Keratinocyte (primary cell): ENCODE measurements around the gene BCL2L1. TPM values are rescaled to one million over a fixed set of nuclear protein-coding genes. Genes with fewer than 3 reads are reported as not detected.

Experiments
- DNase-seq: peaks from one replicate; pipeline ENCODE4 v3.0.0-alpha.2; 2011; ENCODE audit warnings: low read depth, missing footprints, low spot score
- FAIRE-seq: peaks from 2 replicates; lab custom pipeline; 2011; peaks lifted over from hg19 to GRCh38; lab: Jason Lieb, UNC
- H2AFZ ChIP-seq: 2 replicates; pipeline ENCODE4 v1.6.0; 2012; ENCODE audit warnings: low read length, control low read depth, inconsistent platforms; ENCODE audit not compliant: control insufficient read depth
- H3K27ac ChIP-seq: 2 replicates; pipeline ENCODE4 v1.5.1; 2011; ENCODE audit warnings: low read length; ENCODE audit not compliant: control insufficient read depth, insufficient read depth
- H3K27me3 ChIP-seq: 3 replicates; pipeline ENCODE4 v1.6.0; 2011; ENCODE audit warnings: low read length; ENCODE audit not compliant: control insufficient read depth, insufficient read depth; ENCODE audit errors: extremely low read depth
- H3K36me3 ChIP-seq, 2 experiments: 2 replicates in 1 of 2; 3 replicates in 1 of 2; pipeline ENCODE4 v1.5.1; 2011; ENCODE audit warnings: low read length in 2 of 2, mild to moderate bottlenecking in 1 of 2; ENCODE audit not compliant: control insufficient read depth in 2 of 2, insufficient read depth in 2 of 2; ENCODE audit errors: extremely low read depth in 1 of 2
- H3K4me1 ChIP-seq: 3 replicates; pipeline ENCODE4 v1.5.1; 2011; ENCODE audit warnings: low read length; ENCODE audit not compliant: control insufficient read depth, insufficient read depth; ENCODE audit errors: extremely low read depth
- H3K4me2 ChIP-seq: 3 replicates; pipeline ENCODE4 v1.6.0; 2011; ENCODE audit warnings: low read depth, low read length; ENCODE audit not compliant: control insufficient read depth, insufficient read depth; ENCODE audit errors: extremely low read depth
- H3K4me3 ChIP-seq, 3 experiments: fragments of 200-600 bp in 1 of 3; sonication (generic) in 1 of 3; 2 replicates in 2 of 3; 3 replicates in 1 of 3; pipeline ENCODE4 v1.5.1; 2011 to 2016; ENCODE audit warnings: low read length in 3 of 3, mild to moderate bottlenecking in 3 of 3, control low read depth in 2 of 3, inconsistent platforms in 1 of 3, low read depth in 1 of 3, mixed read lengths in 1 of 3, mixed run types in 1 of 3, moderate library complexity in 1 of 3; ENCODE audit not compliant: control insufficient read depth in 2 of 3, insufficient read depth in 2 of 3; ENCODE audit errors: extremely low read depth in 1 of 3
- H3K79me2 ChIP-seq: 2 replicates; pipeline ENCODE4 v1.6.0; 2012; ENCODE audit warnings: low read length; ENCODE audit not compliant: control insufficient read depth, insufficient read depth
- H3K9ac ChIP-seq: 3 replicates; pipeline ENCODE4 v1.6.0; 2011; ENCODE audit warnings: low read length; ENCODE audit not compliant: control insufficient read depth, insufficient read depth; ENCODE audit errors: extremely low read depth
- H3K9me1 ChIP-seq: 3 replicates; pipeline ENCODE4 v1.6.0; 2011; ENCODE audit warnings: low read length; ENCODE audit not compliant: control insufficient read depth, insufficient read depth; ENCODE audit errors: extremely low read depth
- H3K9me3 ChIP-seq: 2 replicates; pipeline ENCODE4 v1.5.1; 2012; ENCODE audit warnings: low read depth, low read length; ENCODE audit not compliant: control insufficient read depth
- H4K20me1 ChIP-seq: 3 replicates; pipeline ENCODE4 v1.6.0; 2011; ENCODE audit warnings: low read length; ENCODE audit not compliant: control insufficient read depth, insufficient read depth; ENCODE audit errors: extremely low read depth
- CTCF ChIP-seq, 3 experiments: IDR thresholded peaks in 1 of 3; conservative IDR thresholded peaks in 1 of 3; optimal IDR thresholded peaks in 1 of 3; 2 replicates in 2 of 3; 3 replicates in 1 of 3; pipeline versions ENCODE3 to v1.5.1; 2011; ENCODE audit warnings: low read length in 3 of 3, mild to moderate bottlenecking in 3 of 3, moderate library complexity in 2 of 3, control low read depth in 1 of 3, inconsistent platforms in 1 of 3; ENCODE audit not compliant: insufficient read depth in 2 of 3; ENCODE audit errors: extremely low read depth in 1 of 3
- EZH2 ChIP-seq: IDR thresholded peaks from one replicate; pipeline ENCODE4 v1.6.1; 2012; ENCODE audit warnings: inconsistent platforms, mild to moderate bottlenecking, low read length, moderate library complexity
- dilution Hi-C: fragments of 300-500 bp; cut with MboI; formaldehyde crosslinking; loops from one replicate; pipeline ENCODE4 v1.7.0; 2020; ENCODE audit warnings: low sequenced_read_pairs; ENCODE audit not compliant: extremely low pct_ligation_motif_present
- polyA plus RNA-seq, 5 experiments: library from polyadenylated mRNA; depleted of rRNA in 3 of 5; stranded (reverse) in 3 of 5; stranded (forward) in 1 of 5; unstranded in 1 of 5; fragments of >200 nt; gene quantifications; 1 replicate in 1 of 5; 2 replicates in 3 of 5; 3 replicates in 1 of 5; pipeline versions ENCODE4 v1.2.1 to v1.2.3, GENCODE V29; 2011 to 2012; ENCODE audit warnings: missing spikeins in 2 of 5, low read depth in 1 of 5, low replicate concordance in 1 of 5

The BCL2L1 gene
- polyA plus RNA-seq, 1 donor (not counting 4 experiments of a cell fraction or from before 2014, with no cell fraction given), result 109 TPM

GRCh38 chr20:31758521-31758920 is 35.9 kb upstream of the BCL2L1 start:
- H3K9ac ChIP-seq, result no peak overlapping the region
- H3K9me3 ChIP-seq, result no peaks in the 10 kb centered on the region
- H3K27ac ChIP-seq, result no peak overlapping the region
- peaks cover 4 to 13% of the 10 kb centered on the region in 2 experiments for H3K36me3 ChIP-seq
- FAIRE-seq (no peak), DNase-seq (no peak)
- H3K4me1 ChIP-seq, result no peaks in the 10 kb centered on the region
- no peak overlapping the region for H3K4me2 ChIP-seq
- H3K4me3 ChIP-seq, result no peak overlapping the region
- no peaks in the 10 kb centered on the region for H3K27me3 ChIP-seq
- no peak overlapping the region for H2AFZ ChIP-seq
- TF ChIP-seq EZH2 (no peak), CTCF (optimal IDR thresholded peaks at IDR 0.05 in 1 of 3, IDR thresholded peaks at IDR 0.05 in 1 of 3, conservative IDR thresholded peaks at IDR 0.05 in 1 of 3; ENCODE audit: extremely low read depth in 1 of 3, insufficient read depth in 2 of 3, low read length in 3 of 3) (no peak)
- dilution Hi-C loops, result no loop called here
- H3K9me1 ChIP-seq, result no peaks in the 10 kb centered on the region
- no peaks in the 10 kb centered on the region for H4K20me1 ChIP-seq
- H3K79me2 ChIP-seq, result peaks cover 53% of the 10 kb centered on the region

GRCh38 chr20:31757254-31757653 is 34.6 kb upstream of the BCL2L1 start:
- dilution Hi-C loops, result no loop called here
- Histone ChIP-seq H3K79me2 (peaks cover 59% of the 10 kb centered on the region), H3K4me3 (no peak overlapping the region), H3K27me3 (no peaks in the 10 kb centered on the region), H3K9ac (no peak overlapping the region), H3K36me3 (peaks cover 4 to 13% of the 10 kb centered on the region in 2 experiments), H3K4me2 (no peak overlapping the region), H3K4me1 (no peaks in the 10 kb centered on the region), H3K9me1 (no peaks in the 10 kb centered on the region), H2AFZ (no peak overlapping the region), H3K27ac (no peak overlapping the region), H4K20me1 (no peaks in the 10 kb centered on the region), H3K9me3 (no peaks in the 10 kb centered on the region)
- FAIRE-seq, result no peak
- DNase-seq, result no peak
- no peak for TF ChIP-seq CTCF (optimal IDR thresholded peaks at IDR 0.05 in 1 of 3, IDR thresholded peaks at IDR 0.05 in 1 of 3, conservative IDR thresholded peaks at IDR 0.05 in 1 of 3; ENCODE audit: extremely low read depth in 1 of 3, insufficient read depth in 2 of 3, low read length in 3 of 3)
